ENCODE results near the gene TRAF2.

The TRAF2 gene

DNA sequence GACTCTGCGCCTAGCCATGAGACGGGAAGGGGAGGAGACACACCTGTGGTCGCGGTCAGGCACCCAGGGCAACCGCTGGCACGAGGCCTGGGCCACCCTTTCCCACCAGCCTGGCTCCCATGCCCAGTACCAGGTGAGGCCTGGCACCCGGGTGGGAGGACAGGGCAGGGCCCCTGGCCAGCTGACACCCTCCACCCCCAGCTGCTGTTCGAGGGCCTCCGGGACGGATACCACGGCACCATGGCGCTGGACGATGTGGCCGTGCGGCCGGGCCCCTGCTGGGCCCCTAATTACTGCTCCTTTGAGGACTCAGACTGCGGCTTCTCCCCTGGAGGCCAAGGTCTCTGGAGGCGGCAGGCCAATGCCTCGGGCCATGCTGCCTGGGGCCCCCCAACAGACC, 29.1 kb upstream of the TRAF2 start:
- no peaks in the 10 kb centered on the region for H3K27me3 ChIP-seq (ENCODE audit: insufficient read depth, poor library complexity, severe bottlenecking)
- TF ChIP-seq, protein P1, sequence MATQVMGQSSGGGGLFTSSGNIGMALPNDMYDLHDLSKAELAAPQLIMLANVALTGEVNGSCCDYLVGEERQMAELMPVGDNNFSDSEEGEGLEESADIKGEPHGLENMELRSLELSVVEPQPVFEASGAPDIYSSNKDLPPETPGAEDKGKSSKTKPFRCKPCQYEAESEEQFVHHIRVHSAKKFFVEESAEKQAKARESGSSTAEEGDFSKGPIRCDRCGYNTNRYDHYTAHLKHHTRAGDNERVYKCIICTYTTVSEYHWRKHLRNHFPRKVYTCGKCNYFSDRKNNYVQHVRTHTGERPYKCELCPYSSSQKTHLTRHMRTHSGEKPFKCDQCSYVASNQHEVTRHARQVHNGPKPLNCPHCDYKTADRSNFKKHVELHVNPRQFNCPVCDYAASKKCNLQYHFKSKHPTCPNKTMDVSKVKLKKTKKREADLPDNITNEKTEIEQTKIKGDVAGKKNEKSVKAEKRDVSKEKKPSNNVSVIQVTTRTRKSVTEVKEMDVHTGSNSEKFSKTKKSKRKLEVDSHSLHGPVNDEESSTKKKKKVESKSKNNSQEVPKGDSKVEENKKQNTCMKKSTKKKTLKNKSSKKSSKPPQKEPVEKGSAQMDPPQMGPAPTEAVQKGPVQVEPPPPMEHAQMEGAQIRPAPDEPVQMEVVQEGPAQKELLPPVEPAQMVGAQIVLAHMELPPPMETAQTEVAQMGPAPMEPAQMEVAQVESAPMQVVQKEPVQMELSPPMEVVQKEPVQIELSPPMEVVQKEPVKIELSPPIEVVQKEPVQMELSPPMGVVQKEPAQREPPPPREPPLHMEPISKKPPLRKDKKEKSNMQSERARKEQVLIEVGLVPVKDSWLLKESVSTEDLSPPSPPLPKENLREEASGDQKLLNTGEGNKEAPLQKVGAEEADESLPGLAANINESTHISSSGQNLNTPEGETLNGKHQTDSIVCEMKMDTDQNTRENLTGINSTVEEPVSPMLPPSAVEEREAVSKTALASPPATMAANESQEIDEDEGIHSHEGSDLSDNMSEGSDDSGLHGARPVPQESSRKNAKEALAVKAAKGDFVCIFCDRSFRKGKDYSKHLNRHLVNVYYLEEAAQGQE (IDR thresholded peaks at IDR 0.05; ENCODE audit: insufficient replicate concordance, low read depth) = no peak
- TF ChIP-seq POLR2AphosphoS5 (IDR thresholded peaks at IDR 0.05; ENCODE audit: low read depth) (no peak), SPI1 (IDR thresholded peaks at IDR 0.05; ENCODE audit: borderline replicate concordance, low read depth) (no peak), GABPA (IDR thresholded peaks at IDR 0.05; ENCODE audit: low read depth) (no peak)
- TF ChIP-seq, protein P2, sequence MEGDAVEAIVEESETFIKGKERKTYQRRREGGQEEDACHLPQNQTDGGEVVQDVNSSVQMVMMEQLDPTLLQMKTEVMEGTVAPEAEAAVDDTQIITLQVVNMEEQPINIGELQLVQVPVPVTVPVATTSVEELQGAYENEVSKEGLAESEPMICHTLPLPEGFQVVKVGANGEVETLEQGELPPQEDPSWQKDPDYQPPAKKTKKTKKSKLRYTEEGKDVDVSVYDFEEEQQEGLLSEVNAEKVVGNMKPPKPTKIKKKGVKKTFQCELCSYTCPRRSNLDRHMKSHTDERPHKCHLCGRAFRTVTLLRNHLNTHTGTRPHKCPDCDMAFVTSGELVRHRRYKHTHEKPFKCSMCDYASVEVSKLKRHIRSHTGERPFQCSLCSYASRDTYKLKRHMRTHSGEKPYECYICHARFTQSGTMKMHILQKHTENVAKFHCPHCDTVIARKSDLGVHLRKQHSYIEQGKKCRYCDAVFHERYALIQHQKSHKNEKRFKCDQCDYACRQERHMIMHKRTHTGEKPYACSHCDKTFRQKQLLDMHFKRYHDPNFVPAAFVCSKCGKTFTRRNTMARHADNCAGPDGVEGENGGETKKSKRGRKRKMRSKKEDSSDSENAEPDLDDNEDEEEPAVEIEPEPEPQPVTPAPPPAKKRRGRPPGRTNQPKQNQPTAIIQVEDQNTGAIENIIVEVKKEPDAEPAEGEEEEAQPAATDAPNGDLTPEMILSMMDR (IDR thresholded peaks at IDR 0.05; ENCODE audit: insufficient read depth, low read length) = no peak
- DNase-seq (ENCODE audit: low read depth in 1 of 2, low spot score in 1 of 2) = no peak
- no peak overlapping the region for H3K4me3 ChIP-seq (replicated peaks; ENCODE audit: insufficient read depth, low read length)
- H3K27ac ChIP-seq (replicated peaks) = no peak overlapping the region

DNA sequence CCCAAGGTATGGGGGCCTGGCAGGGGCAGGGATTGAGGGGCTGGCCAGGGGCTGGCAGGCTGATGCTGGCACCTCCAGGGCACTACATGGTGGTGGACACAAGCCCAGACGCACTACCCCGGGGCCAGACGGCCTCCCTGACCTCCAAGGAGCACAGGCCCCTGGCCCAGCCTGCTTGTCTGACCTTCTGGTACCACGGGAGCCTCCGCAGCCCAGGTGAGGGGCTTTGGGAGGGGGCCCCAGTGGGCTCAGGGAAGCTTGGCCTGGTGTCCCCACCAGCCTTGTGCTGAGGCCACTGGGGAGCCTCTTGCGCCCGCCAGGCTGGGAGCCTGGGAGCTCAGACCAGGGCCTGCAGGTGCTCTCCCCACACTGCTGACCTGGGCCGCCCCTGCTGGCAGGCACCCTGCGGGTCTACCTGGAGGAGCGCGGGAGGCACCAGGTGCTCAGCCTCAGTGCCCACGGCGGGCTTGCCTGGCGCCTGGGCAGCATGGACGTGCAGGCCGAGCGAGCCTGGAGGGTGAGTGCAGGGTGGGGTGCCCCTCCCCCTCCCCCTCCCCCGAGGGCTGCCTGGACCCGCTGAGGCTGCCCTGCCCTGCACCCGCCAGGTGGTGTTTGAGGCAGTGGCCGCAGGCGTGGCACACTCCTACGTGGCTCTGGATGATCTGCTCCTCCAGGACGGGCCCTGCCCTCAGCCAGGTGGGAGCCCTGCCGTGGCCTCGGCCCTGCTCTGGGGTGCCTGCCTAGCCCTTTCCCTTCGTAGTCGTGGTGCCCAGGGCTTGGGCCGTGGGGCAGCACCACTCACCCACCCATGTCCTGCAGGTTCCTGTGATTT, 28.5 kb upstream of the TRAF2 start:
- Histone ChIP-seq H3K4me3 (replicated peaks; ENCODE audit: insufficient read depth, low read length) (no peak overlapping the region), H3K27ac (replicated peaks) (no peak overlapping the region), H3K27me3 (ENCODE audit: insufficient read depth, poor library complexity, severe bottlenecking) (no peaks in the 10 kb centered on the region)
- no peak for TF ChIP-seq POLR2AphosphoS5 (IDR thresholded peaks at IDR 0.05; ENCODE audit: low read depth)
- TF ChIP-seq, protein P1 (IDR thresholded peaks at IDR 0.05; ENCODE audit: insufficient replicate concordance, low read depth) = no peak
- TF ChIP-seq SPI1 (IDR thresholded peaks at IDR 0.05; ENCODE audit: borderline replicate concordance, low read depth) = no peak
- TF ChIP-seq, protein P2 (IDR thresholded peaks at IDR 0.05; ENCODE audit: insufficient read depth, low read length) = no peak
- no peak for TF ChIP-seq GABPA (IDR thresholded peaks at IDR 0.05; ENCODE audit: low read depth)
- DNase-seq (ENCODE audit: low read depth in 1 of 2, low spot score in 1 of 2) = no peak

DNA sequence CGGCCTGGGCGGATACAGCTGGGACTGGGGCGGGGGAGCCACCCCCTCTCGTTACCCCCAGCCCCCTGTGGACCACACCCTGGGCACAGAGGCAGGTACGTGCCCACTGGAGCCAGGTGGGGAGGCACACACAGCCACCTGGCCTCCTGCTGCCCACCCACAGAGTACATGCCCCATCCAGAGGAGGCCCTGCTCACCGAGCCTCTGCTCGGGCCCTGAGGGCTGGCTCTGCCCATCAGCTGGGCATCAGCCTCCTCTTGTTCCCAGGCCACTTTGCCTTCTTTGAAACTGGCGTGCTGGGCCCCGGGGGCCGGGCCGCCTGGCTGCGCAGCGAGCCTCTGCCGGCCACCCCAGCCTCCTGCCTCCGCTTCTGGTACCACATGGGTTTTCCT, 27.9 kb upstream of the TRAF2 start:
- no peak for DNase-seq (ENCODE audit: low read depth in 1 of 2, low spot score in 1 of 2)
- no peak overlapping the region for H3K27ac ChIP-seq (replicated peaks)
- TF ChIP-seq, protein P1 (IDR thresholded peaks at IDR 0.05; ENCODE audit: insufficient replicate concordance, low read depth) = no peak
- no peak for TF ChIP-seq SPI1 (IDR thresholded peaks at IDR 0.05; ENCODE audit: borderline replicate concordance, low read depth)

More for the DNA sequence above, 27.9 kb upstream of the TRAF2 start:
- H3K4me3 ChIP-seq (replicated peaks; ENCODE audit: insufficient read depth, low read length) = no peak overlapping the region
- no peaks in the 10 kb centered on the region for H3K27me3 ChIP-seq (ENCODE audit: insufficient read depth, poor library complexity, severe bottlenecking)
